HepG2 (cell line): ENCODE results near the gene C2orf78. TPM values are rescaled to one million over a fixed set of nuclear protein-coding genes. Genes with fewer than 3 reads are reported as not detected.
A peak's percentile ranks its signal among the peaks of the same experiment; 100 is the strongest.

Experiments
- BCLAF1 ChIP-seq: fragments of 450-650 bp; IDR thresholded peaks from 2 replicates; pipeline ENCODE4 v1.6.1; 2017; ENCODE audit warnings: mild to moderate bottlenecking
- DBP ChIP-seq: sonication (generic); formaldehyde crosslinking; IDR thresholded peaks from 2 replicates; pipeline ENCODE4 v1.4.0; 2020; ENCODE audit warnings: missing genetic modification reagents; ENCODE audit errors: not compliant biosample characterization
- EP300 ChIP-seq, 3 experiments: sonication (generic) in 1 of 3; formaldehyde crosslinking in 1 of 3; IDR thresholded peaks; 2 replicates each; pipeline versions ENCODE4 v1.5.1 to v1.6.1; 2011 to 2020; ENCODE audit warnings: low read depth in 2 of 3, low read length in 2 of 3, borderline replicate concordance in 1 of 3, improper control_type of control experiment in 1 of 3, mild to moderate bottlenecking in 1 of 3, missing genetic modification reagents in 1 of 3, moderate library complexity in 1 of 3
- EZH2 ChIP-seq: conservative IDR thresholded peaks from 2 replicates; pipeline ENCODE4 v1.6.1; 2012; ENCODE audit warnings: mild to moderate bottlenecking, low read depth, low read length, moderate library complexity
- GATA4 ChIP-seq: sonication (generic); IDR thresholded peaks from 2 replicates; pipeline ENCODE4 v1.6.1; 2016; ENCODE audit warnings: antibody characterized with exemption, low read depth, borderline replicate concordance
- KAT7 ChIP-seq: IDR thresholded peaks from 2 replicates; pipeline ENCODE4 v1.6.1; 2018; ENCODE audit warnings: borderline replicate concordance, missing compliant biosample characterization
- KLF13 ChIP-seq: sonication (generic); formaldehyde crosslinking; IDR thresholded peaks from 2 replicates; pipeline ENCODE4 v1.4.0; 2020; ENCODE audit warnings: mild to moderate bottlenecking, missing genetic modification reagents
- MIXL1 ChIP-seq: IDR thresholded peaks from 2 replicates; pipeline ENCODE4 v1.6.1; 2016
- MTA1 ChIP-seq: sonication (generic); formaldehyde crosslinking; IDR thresholded peaks from 2 replicates; pipeline ENCODE4 v1.4.0; 2020; ENCODE audit warnings: missing genetic modification reagents, mild to moderate bottlenecking, borderline replicate concordance
- NR3C1 ChIP-seq: sonication (generic); formaldehyde crosslinking; IDR thresholded peaks from 2 replicates; pipeline ENCODE4 v1.4.0; 2020; ENCODE audit warnings: missing genetic modification reagents
- PHF8 ChIP-seq: sonication (generic); formaldehyde crosslinking; IDR thresholded peaks from 2 replicates; pipeline ENCODE4 v1.5.0; 2020; ENCODE audit warnings: missing genetic modification reagents
- RORA ChIP-seq: sonication (generic); formaldehyde crosslinking; IDR thresholded peaks from 2 replicates; pipeline ENCODE4 v1.5.0; 2020; ENCODE audit warnings: mild to moderate bottlenecking, missing genetic modification reagents, moderate library complexity
- TARDBP ChIP-seq: sonication (generic); formaldehyde crosslinking; IDR thresholded peaks from 2 replicates; pipeline ENCODE4 v1.8.0; 2022; ENCODE audit warnings: mild to moderate bottlenecking, missing genetic modification reagents
- THAP9 ChIP-seq: sonication (generic); formaldehyde crosslinking; IDR thresholded peaks from 2 replicates; pipeline ENCODE4; 2020; ENCODE audit warnings: missing genetic modification reagents, mild to moderate bottlenecking, borderline replicate concordance
- TRIM24 ChIP-seq: sonication (generic); formaldehyde crosslinking; IDR thresholded peaks from 2 replicates; pipeline ENCODE4 v1.8.0; 2022; ENCODE audit warnings: mild to moderate bottlenecking, missing genetic modification reagents
- ZNF205 ChIP-seq: IDR thresholded peaks from 2 replicates; pipeline ENCODE4 v1.6.1; 2018; ENCODE audit warnings: missing biosample characterization, missing genetic modification reagents
- ZNF629 ChIP-seq: sonication (generic); formaldehyde crosslinking; conservative IDR thresholded peaks from 2 replicates; pipeline ENCODE4 v1.5.0; 2020; ENCODE audit warnings: missing genetic modification reagents
- ZNF678 ChIP-seq: sonication (generic); formaldehyde crosslinking; IDR thresholded peaks from 2 replicates; pipeline ENCODE4 v1.4.0; 2020; ENCODE audit warnings: mild to moderate bottlenecking, missing genetic modification reagents
- ZNF839 ChIP-seq: sonication (generic); formaldehyde crosslinking; IDR thresholded peaks from 2 replicates; pipeline ENCODE4 v1.4.0; 2020; ENCODE audit warnings: missing genetic modification reagents, mild to moderate bottlenecking, borderline replicate concordance
- polyA plus RNA-seq, 8 experiments: library from polyadenylated mRNA; depleted of rRNA in 3 of 8; stranded (reverse) in 7 of 8; unstranded in 1 of 8; fragments of >200 nt; fragmentation: Illumina TruSeq in 4 of 8; extraction: Trizol in 4 of 8; gene quantifications; 2 replicates each; pipeline versions ENCODE4 v1.2.1 to v1.2.3, GENCODE V29; 2011 to 2016; ENCODE audit warnings: low read depth in 4 of 8, missing spikeins in 1 of 8, mixed read lengths in 1 of 8; ENCODE audit not compliant: insufficient read depth in 1 of 8
- total RNA-seq, 5 experiments: library from RNA; depleted of rRNA; stranded (reverse); fragments of >200 nt; fragmentation: Illumina TruSeq; extraction: Trizol; gene quantifications; 2 replicates each; pipeline ENCODE4 v1.2.3, GENCODE V29; 2016; ENCODE audit warnings: low read depth in 1 of 5
- TF ChIP-seq, protein P1 (sequence below): sonication (generic); formaldehyde crosslinking; IDR thresholded peaks from 2 replicates; pipeline ENCODE4 v1.9.0; 2021; ENCODE audit warnings: missing genetic modification reagents, borderline replicate concordance

Gene C2orf78
- total and polyA plus RNA-seq, 2 of the 13 experiments (the other 11 are each of a cell fraction or from before 2014, with no cell fraction given), result not detected

DNA sequence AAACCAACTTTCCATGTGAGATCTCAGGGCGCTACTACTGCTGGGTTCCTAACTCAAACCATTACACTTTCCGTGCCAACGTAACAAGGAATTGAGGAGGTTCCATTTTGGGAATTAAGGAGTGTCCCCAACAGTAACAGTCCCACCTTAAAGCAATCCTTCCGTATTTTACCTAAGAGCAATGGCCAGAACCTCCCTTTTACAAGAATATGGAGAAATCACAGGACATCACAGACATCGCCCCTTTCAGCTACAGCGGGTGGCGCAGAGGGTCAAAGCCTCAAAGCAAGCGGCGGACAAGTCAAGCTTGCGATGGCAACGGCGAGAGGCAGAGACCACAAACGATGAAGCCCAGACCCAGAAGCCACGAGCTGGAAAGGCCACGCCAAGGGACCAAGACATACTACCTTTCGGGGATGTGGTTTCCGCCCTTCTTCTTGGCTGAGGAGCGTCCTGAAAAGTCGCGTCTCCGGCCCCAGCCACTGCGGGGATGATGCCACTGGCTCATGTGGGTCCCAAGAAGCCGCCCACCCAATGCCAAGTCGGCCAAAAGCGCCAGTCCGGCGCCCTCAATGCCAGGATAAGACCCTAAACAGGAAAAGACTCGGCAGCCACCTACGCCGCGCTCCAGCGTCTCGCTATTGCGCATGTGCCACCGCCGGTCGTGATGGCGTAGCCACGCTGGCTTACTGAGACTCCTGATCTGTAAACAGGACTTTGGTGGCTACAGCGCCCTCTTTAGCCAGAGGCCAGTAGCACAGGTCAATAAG lies 4.3 kb upstream of the C2orf78 start, which contains the start of gene DUSP11 (continued):
- no peak for TF ChIP-seq BCLAF1
- TF ChIP-seq ZNF678 (CRISPR knock-in tag), result no peak
- peak; percentile 98 for TF ChIP-seq PHF8 (CRISPR knock-in tag)
- peak; percentile 60; the same call in 1 of the 2 replicates for TF ChIP-seq KLF13 (CRISPR knock-in tag)
- TF ChIP-seq, protein P1, sequence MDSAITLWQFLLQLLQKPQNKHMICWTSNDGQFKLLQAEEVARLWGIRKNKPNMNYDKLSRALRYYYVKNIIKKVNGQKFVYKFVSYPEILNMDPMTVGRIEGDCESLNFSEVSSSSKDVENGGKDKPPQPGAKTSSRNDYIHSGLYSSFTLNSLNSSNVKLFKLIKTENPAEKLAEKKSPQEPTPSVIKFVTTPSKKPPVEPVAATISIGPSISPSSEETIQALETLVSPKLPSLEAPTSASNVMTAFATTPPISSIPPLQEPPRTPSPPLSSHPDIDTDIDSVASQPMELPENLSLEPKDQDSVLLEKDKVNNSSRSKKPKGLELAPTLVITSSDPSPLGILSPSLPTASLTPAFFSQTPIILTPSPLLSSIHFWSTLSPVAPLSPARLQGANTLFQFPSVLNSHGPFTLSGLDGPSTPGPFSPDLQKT, result no peak
- peak; percentile 21 to 38; a peak in 1 of 4 replicates for TF ChIP-seq EP300 (IDR thresholded peaks at IDR 0.05; ENCODE audit: low read depth in 2 of 2, low read length in 2 of 2)
- no peak for TF ChIP-seq EP300 (CRISPR knock-in tag; IDR thresholded peaks at IDR 0.05; ENCODE audit: borderline replicate concordance)
- TF ChIP-seq ZNF205 (CRISPR knock-in tag), result no peak; the same call in 1 of the 2 replicates
- 0 out of 2 replicates have a peak, but pooled peaks have one; percentile 56 for TF ChIP-seq GATA4
- no peak for TF ChIP-seq TRIM24 (CRISPR knock-in tag)
- no peak for TF ChIP-seq ZNF629 (CRISPR knock-in tag)
- peak; percentile 87; the same call in 1 of the 2 replicates for TF ChIP-seq ZNF839 (CRISPR knock-in tag)
- peak; percentile 63; the same call in 1 of the 2 replicates for TF ChIP-seq MTA1 (CRISPR knock-in tag)
- TF ChIP-seq KAT7 (CRISPR knock-in tag), result peak; percentile 62; the same call in 1 of the 2 replicates
- TF ChIP-seq TARDBP (CRISPR knock-in tag), result peak; percentile 87
- no peak for TF ChIP-seq RORA (CRISPR knock-in tag)
- no peak for TF ChIP-seq DBP (CRISPR knock-in tag)
- peak; percentile 54; the same call in 1 of the 2 replicates for TF ChIP-seq MIXL1 (CRISPR knock-in tag)
- no peak for TF ChIP-seq EZH2
- TF ChIP-seq NR3C1 (CRISPR knock-in tag), result no peak
- peak; percentile 91; the same call in 1 of the 2 replicates for TF ChIP-seq THAP9 (CRISPR knock-in tag)
